Esophagus muscularis mucosa (tissue), 3 donors: Measurements from ENCODE around the gene CACNG8.

ENCODE experiments used
- CTCF ChIP-seq, 3 experiments: fragments of 200-600 bp in 2 of 3; fragments of 450-650 bp in 1 of 3; sonication (generic) in 2 of 3; IDR thresholded peaks; one replicate each; pipeline ENCODE4 v1.5.1; 2017 to 2019; ENCODE audit warnings: antibody characterized with exemption in 3 of 3, mild to moderate bottlenecking in 2 of 3, moderate library complexity in 1 of 3
- POLR2A ChIP-seq: fragments of 450-650 bp; IDR thresholded peaks from one replicate; pipeline ENCODE4 v1.6.1; 2017; ENCODE audit warnings: antibody characterized with exemption, moderate library complexity, mild to moderate bottlenecking, low read depth
- POLR2AphosphoS5 ChIP-seq, 2 donors: sonication (generic); formaldehyde crosslinking; IDR thresholded peaks; one replicate each; pipeline ENCODE4 v1.6.1; 2017; ENCODE audit warnings: antibody characterized with exemption in 2 of 2

DNA sequence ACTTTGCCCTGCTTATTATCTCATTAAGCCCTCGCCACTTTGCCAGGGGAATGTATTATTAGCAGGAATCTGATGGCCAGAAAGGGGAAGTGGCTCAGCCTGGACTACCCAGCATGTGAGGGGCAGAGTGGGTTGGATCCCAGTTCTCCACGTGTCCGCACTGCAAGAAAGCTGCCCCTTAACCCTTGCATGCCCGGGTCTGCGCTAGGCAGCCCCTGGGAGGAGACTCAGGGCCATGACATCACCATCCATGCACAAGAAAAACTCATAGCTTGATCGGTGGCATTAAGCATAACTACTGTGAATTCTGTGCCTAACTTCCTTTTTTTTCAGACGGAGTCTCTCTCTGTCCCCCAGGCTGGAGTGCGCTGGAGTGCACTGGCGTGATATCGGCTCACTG lies 8.9 kb downstream of the CACNG8 start:
- TF ChIP-seq POLR2AphosphoS5 (IDR thresholded peaks at IDR 0.05) (no peak), CTCF (IDR thresholded peaks at IDR 0.05) (no peak), POLR2A (no peak)
